ELR (cell line): ENCODE results near the gene DCP1A.
"Not testable (repeated sequence)": the region's sequence is repeated elsewhere in the genome, so short reads cannot be mapped to it uniquely, and the experiment has no call there.

ENCODE experiments used
- DNase-seq: peaks from one replicate; pipeline ENCODE4 v3.0.0-alpha.2; 2015; ENCODE audit warnings: low read depth

DCP1A gene

GRCh38 chr3:53347261-53348064, at the start of gene DCP1A:
TSS of gene DCP1A (minus strand) at chr3:53347543. CDS start at chr3:53347517, 26 bp downstream.
- peak; percentile 96 for DNase-seq

DNA sequence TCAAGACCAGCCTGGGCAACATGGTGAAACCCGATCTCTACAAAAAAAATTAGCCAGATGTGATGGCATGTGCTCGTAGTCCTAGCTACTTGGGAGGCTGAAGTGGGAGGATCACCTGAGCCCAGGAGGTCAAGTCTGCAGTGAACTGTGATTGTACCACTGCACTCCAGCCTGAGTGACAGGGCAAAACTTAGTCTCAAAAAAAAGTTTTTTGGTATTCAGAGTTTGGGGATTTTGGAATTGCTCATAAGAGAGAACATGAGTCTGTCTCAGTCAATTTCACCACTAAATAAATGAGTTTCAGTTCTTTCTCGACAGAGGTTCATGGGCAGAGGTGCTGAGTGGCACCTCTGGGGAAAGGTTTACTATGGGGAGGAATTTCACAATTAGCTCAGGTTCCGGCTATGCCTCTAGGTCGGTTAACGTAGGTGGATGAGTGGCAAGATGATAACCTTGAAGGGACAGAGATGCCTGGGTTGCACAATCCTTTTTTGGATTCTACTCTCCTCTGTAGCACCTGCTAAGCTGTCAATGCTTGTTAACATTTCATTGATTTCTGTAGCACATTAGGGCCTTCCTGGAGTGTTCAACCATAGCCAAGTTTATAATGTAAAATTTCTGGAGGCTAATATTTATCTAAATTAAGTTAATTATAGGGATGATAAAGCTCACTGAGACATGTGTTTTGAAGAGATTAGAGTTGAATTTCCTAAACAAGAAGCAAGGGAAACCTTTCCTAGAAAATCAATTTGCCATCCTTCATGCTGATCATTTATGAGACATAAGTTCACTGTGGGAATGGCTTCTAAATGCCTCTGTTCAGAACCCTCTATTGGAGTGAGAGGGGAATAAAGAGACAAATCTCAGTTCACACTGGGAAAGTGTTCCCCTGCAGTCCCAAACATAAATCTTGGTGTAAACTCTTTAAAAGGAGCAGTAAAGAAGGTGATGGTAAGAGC, 37.4 kb upstream of the DCP1A start:
- DNase-seq, result no peak

DNA sequence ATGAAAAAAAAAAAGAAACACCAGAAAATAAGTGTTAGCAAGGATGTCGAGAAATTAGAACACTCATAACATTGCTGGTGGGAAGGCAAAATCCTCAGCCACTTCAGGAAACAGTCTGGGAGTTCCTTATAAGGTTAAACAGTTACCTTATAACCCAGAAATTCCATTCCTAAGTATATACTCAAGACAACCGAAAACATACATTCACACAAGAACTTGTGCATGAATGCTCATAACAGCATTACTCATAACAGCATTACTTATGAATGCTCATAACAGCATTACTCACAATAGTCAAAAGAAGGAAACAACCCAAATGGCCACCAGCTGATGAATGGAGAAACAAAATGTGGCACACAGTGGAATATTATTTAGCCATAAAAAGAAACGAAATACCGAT, 34.8 kb upstream of the DCP1A start:
- peak; percentile 64 for DNase-seq

DNA sequence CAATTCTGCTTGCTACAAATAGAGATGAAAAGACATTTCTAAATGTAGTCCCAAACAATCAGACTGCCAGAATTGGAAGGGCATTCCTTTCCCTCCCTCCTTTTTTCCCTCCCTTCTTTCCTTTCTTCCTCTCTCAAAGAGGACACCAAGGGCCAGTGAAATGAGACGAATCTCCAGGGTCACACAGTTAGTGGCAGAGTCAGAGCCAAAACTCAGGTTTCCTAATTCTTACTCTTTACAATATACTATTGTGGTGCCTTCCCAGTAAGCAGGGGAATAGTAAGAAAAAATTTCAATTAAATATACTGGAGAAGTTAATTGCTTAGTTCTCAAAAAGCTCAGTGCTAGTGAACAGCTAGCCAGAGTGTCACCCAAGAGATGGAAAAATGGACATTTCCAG, 33.0 kb upstream of the DCP1A start:
- DNase-seq, result no peak

GRCh38 chr3:53379898-53380297, 32.6 kb upstream of the DCP1A start:
- no peak for DNase-seq

DNA sequence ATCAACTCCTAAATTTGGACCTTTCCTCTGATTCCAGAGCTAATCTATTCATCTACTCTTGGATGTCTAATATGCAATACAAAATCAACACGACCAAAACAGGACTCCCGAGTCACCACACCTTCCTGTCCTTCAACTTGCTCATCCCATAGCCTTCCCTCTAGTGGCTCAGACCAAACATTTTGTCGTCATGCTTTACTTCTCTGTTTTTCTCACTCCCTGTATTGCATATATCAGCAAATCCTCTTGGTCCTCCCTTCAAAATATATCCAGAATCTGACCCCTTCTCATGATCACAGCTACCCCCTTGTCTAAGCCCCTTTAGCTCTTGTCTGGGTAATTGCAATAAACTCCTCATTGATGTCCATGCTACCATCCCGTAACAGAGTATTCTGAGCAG, 30.5 kb upstream of the DCP1A start:
- no peak for DNase-seq

- DNase-seq, result no peak
Measured at GRCh38 chr3:53376679-53377078, 29.3 kb upstream of the DCP1A start.

GRCh38 chr3:53375019-53375418, 27.7 kb upstream of the DCP1A start:
- DNase-seq, result peak; percentile 67

DNA sequence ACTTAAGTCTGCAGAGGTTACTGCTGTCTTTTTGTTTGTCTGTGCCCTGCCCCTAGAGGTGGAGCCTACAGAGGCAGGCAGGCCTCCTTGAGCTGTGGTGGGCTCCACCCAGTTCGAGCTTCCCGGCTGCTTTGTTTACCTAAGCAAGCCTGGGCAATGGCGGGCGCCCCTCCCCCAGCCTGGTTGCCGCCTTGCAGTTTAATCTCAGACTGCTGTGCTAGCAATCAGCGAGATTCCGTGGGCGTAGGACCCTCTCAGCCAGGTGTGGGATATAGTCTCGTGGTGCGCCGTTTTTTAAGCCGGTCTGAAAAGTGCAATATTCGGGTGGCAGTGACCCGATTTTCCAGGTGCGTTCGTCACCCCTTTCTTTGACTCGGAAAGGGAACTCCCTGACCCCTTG, 23.4 kb upstream of the DCP1A start:
- not testable (repeated sequence) for DNase-seq

GRCh38 chr3:53361852-53362251, 14.5 kb upstream of the DCP1A start:
- no peak for DNase-seq

- no peak for DNase-seq
Measured at GRCh38 chr3:53357458-53357857, 10.1 kb upstream of the DCP1A start.

- peak; percentile 42 for DNase-seq
Measured at GRCh38 chr3:53354945-53355498, 7.7 kb upstream of the DCP1A start.

DNA sequence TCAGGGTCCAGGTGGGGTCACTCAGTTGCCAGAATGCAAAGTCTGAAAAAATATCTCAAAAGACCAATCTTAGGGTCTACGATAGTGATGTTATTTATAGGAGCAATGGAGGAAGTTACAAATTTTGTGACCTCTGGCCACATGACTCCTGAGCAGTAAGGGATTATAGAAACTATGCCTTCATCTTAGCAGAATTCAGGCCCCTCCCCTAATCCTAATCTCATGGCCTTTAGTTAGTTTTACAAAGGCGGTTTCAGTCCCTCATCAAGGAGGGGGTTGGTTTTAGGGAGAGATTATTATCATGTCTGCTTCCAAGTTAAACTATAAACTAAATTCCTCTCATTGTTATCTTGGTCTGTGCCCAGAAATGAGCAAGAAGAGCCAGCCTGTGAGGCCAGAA, 5.9 kb upstream of the DCP1A start:
- no peak for DNase-seq

- peak; percentile 63 for DNase-seq
Measured at GRCh38 chr3:53350652-53351051, 3.3 kb upstream of the DCP1A start.

GRCh38 chr3:53348118-53348517, 775 bp upstream of the DCP1A start:
- not testable (repeated sequence) for DNase-seq

- no peak for DNase-seq
Measured at GRCh38 chr3:53346922-53347260, 452 bp downstream of the DCP1A start.

- DNase-seq, result peak; percentile 41
Measured at GRCh38 chr3:53346514-53346913, 829 bp downstream of the DCP1A start.

DNA sequence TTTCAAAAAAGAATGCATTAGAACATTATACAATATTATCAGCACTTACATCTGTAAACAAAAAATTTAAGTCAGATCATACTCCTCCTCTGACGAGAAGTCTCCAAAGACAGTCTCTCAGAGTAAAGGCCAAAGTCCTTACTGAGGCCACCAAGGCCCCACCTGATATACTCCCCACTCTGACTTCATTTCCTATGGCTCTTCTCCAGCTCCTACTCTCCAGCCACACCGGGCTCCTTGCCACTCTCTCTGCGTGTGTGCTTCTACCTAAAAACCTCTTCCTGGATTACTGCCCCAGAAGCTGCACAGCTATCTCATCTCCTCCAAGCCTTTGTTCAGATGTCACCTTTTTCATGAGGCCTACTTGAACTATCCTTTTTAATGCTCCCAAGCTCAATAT, 5.0 kb downstream of the DCP1A start:
- DNase-seq, result no peak

DNA sequence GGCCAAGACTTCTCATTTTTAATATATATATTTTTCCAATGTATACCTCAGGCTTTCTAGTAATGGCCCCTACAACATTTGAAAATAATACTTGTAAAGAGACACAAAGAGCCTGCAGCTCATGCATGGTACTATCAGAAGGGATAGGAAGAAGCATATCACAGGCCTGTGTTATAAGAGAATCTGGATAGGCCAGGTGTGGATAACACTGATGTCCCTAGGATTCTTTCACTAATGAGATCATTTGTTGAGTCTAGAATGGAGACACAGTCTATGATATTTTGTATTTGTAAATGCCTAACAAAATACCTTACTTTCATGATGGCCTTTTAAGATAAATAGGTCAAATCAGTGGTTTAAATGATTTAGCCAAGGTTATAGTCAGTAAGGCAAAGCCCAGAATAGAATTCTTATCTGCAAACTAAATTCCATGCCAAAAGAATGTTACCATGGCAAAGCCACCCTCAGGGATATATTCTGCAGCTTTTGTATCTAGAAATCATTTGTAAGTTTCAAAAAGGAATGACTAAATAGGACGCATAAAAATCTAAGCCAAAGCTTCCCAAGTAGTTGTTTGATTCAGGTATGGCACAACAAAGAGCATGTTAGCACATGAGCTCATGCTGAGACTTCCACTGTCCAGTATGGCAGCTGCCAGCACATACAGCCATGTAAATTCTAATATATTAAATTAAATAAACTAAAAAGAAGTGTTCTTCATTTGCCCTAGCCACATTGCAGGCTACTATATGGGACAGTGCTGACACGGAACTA, 10.0 kb downstream of the DCP1A start:
- DNase-seq, result no peak

DNA sequence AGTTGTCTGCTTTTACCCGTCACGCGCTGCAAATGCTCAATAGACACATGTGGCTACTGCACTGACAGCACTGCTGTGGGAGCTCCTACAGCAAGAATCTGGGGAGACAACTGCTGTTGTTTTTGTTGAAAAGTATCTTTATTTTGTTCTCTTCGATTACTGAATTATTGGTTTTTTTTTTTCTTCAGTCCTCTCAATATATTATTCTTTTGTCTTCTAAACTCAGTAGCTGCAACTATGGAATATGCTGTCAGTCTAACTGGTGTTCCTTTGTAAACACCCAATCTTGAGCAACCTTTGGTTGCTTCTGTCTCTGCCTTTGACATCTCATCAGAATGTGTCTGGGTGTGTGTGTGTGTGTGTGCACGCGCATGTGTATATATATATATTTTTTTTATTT, 12.6 kb downstream of the DCP1A start:
- no peak for DNase-seq

DNA sequence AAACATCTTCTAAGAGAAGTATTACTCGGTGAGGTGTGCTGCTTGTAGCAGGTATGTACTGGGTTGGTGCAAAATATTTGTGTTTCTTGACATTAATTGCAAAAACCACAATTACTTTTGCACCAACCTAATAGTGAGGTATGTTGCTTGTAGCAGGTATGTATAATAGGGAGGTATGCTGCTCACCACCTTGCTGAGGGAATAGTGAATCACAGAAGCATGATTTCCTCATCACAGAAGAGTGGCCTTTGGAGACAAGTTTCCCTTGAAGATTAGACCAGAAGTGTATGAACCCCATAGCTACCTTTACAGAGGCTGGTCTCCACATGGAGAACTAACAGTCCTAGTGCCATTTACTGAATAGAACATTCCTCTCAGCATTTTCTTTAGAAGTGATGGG, 15.5 kb downstream of the DCP1A start:
- DNase-seq, result no peak

- DNase-seq, result no peak
Measured at GRCh38 chr3:53329897-53330296, 17.4 kb downstream of the DCP1A start.
